Activated B cell treated with CpG ODN at 0.5 μM for 24 hours (primary cell): Measurements from ENCODE around the gene NIT2. TPM values are rescaled to one million over a fixed set of nuclear protein-coding genes. Genes with fewer than 3 reads are reported as not detected.
A peak's percentile ranks its signal among the peaks of the same experiment; 100 is the strongest.

Experiments
- ATAC-seq: fragments of 200-7000 bp; cut with Tn5 transposase; one replicate; pipeline ENCODE4 v1.10.0; 2021; ENCODE audit warnings: low read depth, mild to moderate bottlenecking, moderate library complexity
- CTCF ChIA-PET: fragments of 350-600 bp; sonication (Branson Sonifier 250); formaldehyde crosslinking; loops from one replicate; lab custom pipeline; 2021; ENCODE audit warnings: antibody characterized with exemption; lab: Charles Lee
- POLR2A ChIA-PET: fragments of 350-600 bp; sonication (Branson Sonifier 250); formaldehyde crosslinking; loops from one replicate; lab custom pipeline; 2021; ENCODE audit warnings: antibody characterized with exemption; lab: Charles Lee
- DNase-seq: peaks from one replicate; pipeline ENCODE4 v3.0.0; 2022
- H3K27ac Mint-ChIP-seq: one replicate; pipeline ENCODE4 v1.8.0; 2020; ENCODE audit warnings: mixed read lengths
- H3K27me3 Mint-ChIP-seq: one replicate; pipeline ENCODE4 v1.8.0; 2021; ENCODE audit warnings: mixed read lengths
- H3K36me3 Mint-ChIP-seq: one replicate; pipeline ENCODE4 v1.8.0; 2021; ENCODE audit warnings: low read depth, mixed read lengths
- H3K4me1 Mint-ChIP-seq: one replicate; pipeline ENCODE4 v1.8.0; 2021; ENCODE audit warnings: mixed read lengths
- H3K4me3 Mint-ChIP-seq: one replicate; pipeline ENCODE4 v1.8.0; 2020; ENCODE audit warnings: mild to moderate bottlenecking, mixed read lengths
- H3K9me3 Mint-ChIP-seq: one replicate; pipeline ENCODE4 v1.8.0; 2020; ENCODE audit warnings: mixed read lengths
- intact Hi-C: fragments of 100-400 bp; cut with micrococcal nuclease; formaldehyde crosslinking; loops from one replicate; pipeline ENCODE4 v1.15.1; 2024
- total RNA-seq: library from RNA; stranded (reverse); gene quantifications from 2 replicates; pipeline ENCODE4 v1.2.3, GENCODE V29; 2022
- TF ChIP-seq, protein P1 (sequence below): fragments of 200-600 bp; IDR thresholded peaks from one replicate; pipeline ENCODE4 v1.8.0; 2022; ENCODE audit warnings: antibody characterized with exemption, mild to moderate bottlenecking

NIT2 gene
- total RNA-seq, 1 donor from 2014 or later = 55.6 TPM

GRCh38 chr3:100386437-100387074 lies 52.0 kb downstream of the NIT2 start:
- CTCF ChIA-PET = no interaction called here
- intact Hi-C loops = no loop called here
- TF ChIP-seq, protein P1, sequence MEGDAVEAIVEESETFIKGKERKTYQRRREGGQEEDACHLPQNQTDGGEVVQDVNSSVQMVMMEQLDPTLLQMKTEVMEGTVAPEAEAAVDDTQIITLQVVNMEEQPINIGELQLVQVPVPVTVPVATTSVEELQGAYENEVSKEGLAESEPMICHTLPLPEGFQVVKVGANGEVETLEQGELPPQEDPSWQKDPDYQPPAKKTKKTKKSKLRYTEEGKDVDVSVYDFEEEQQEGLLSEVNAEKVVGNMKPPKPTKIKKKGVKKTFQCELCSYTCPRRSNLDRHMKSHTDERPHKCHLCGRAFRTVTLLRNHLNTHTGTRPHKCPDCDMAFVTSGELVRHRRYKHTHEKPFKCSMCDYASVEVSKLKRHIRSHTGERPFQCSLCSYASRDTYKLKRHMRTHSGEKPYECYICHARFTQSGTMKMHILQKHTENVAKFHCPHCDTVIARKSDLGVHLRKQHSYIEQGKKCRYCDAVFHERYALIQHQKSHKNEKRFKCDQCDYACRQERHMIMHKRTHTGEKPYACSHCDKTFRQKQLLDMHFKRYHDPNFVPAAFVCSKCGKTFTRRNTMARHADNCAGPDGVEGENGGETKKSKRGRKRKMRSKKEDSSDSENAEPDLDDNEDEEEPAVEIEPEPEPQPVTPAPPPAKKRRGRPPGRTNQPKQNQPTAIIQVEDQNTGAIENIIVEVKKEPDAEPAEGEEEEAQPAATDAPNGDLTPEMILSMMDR = no peak
- DNase-seq (no peak), ATAC-seq (no peak)
- Mint-ChIP-seq H3K27me3 (no peaks in the 10 kb centered on the region), H3K4me1 (no peaks in the 10 kb centered on the region), H3K9me3 (peaks cover 4% of the 10 kb centered on the region), H3K27ac (no peak overlapping the region), H3K4me3 (no peak overlapping the region), H3K36me3 (peaks cover 63% of the 10 kb centered on the region)
- POLR2A ChIA-PET = no interaction called here

- Mint-ChIP-seq H3K27ac (no peak overlapping the region), H3K4me1 (peaks cover 5% of the 10 kb centered on the region), H3K27me3 (no peaks in the 10 kb centered on the region), H3K9me3 (peaks cover 4% of the 10 kb centered on the region), H3K4me3 (no peak overlapping the region), H3K36me3 (peaks cover 52% of the 10 kb centered on the region)
- intact Hi-C loops = no loop called here
- no peak for ATAC-seq
- POLR2A ChIA-PET = no interaction called here
- no peak for DNase-seq
- TF ChIP-seq, protein P1 = no peak
- CTCF ChIA-PET = no interaction called here
These were observed 54.5 kb downstream of the NIT2 start for GRCh38 chr3:100389025-100389424.

- POLR2A ChIA-PET = no interaction called here
These were observed 61.3 kb downstream of the NIT2 start for GRCh38 chr3:100395679-100396431.

DNA sequence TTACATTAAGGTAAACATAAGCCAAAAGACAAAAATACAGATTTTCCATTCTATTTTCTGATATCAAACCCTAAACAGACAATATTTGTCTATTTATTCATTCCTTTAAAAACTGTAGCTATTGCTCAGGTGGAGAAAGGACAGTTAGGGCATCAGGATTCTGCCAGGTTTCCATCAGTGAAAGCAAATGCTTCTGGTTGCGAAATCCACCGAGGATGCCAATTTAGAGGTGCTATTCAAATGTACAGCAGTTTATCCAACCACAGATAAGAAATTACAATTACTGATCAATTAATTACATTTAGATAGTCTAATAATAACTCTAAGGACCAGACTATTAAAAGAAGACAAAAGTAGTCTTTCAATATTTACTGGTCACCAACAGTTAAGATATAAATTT lies 62.4 kb downstream of the NIT2 start:
- POLR2A ChIA-PET = no interaction called here
- DNase-seq = no peak
- TF ChIP-seq, protein P1 = no peak
- Mint-ChIP-seq H3K27ac (no peak overlapping the region), H3K4me3 (no peak overlapping the region), H3K27me3 (no peaks in the 10 kb centered on the region), H3K9me3 (no peaks in the 10 kb centered on the region), H3K36me3 (peaks cover 19% of the 10 kb centered on the region), H3K4me1 (peaks cover 50% of the 10 kb centered on the region)
- intact Hi-C loops = no loop called here
- CTCF ChIA-PET = no interaction called here
- no peak for ATAC-seq

More at GRCh38 chr3:100395679-100396431, 61.3 kb downstream of the NIT2 start:
- no peaks in the 10 kb centered on the region for H3K27me3 Mint-ChIP-seq
- ATAC-seq = no peak
- H3K9me3 Mint-ChIP-seq = no peaks in the 10 kb centered on the region
- H3K4me1 Mint-ChIP-seq = peaks cover 42% of the 10 kb centered on the region
- no peak overlapping the region for H3K27ac Mint-ChIP-seq
- TF ChIP-seq, protein P1 = no peak
- H3K4me3 Mint-ChIP-seq = no peak overlapping the region
- CTCF ChIA-PET = no interaction called here
- no peak for DNase-seq
- intact Hi-C loops = no loop called here
- peaks cover 12% of the 10 kb centered on the region for H3K36me3 Mint-ChIP-seq

GRCh38 chr3:100399341-100400071 lies 64.9 kb downstream of the NIT2 start:
- DNase-seq (no peak), ATAC-seq (no peak)
- H3K4me3 Mint-ChIP-seq = peak overlapping the region; percentile 96
- ChIA-PET CTCF (interaction anchor here (1.4 kb wide), 1 partner anchor 10 kb away, joined by 3 read pairs; no protein-coding TSS in a partner anchor), POLR2A (interaction anchor here (0.6 to 2.8 kb wide), 5 partner anchors 8 to 310 kb away, joined by 4 to 25 read pairs (median 6); partner anchors contain the start of genes NIT2 and TFG)
- H3K9me3 Mint-ChIP-seq = no peaks in the 10 kb centered on the region
- H3K36me3 Mint-ChIP-seq = peaks cover 13% of the 10 kb centered on the region
- TF ChIP-seq, protein P1 = no peak
- peaks cover 61% of the 10 kb centered on the region for H3K4me1 Mint-ChIP-seq
- intact Hi-C loops = loop anchor here (2.0 to 5.0 kb wide), 9 partner anchors 93 to 1877 kb away; partner anchors contain the start of genes CLDND1, DCBLD2, SENP7 and TMEM45A
- H3K27ac Mint-ChIP-seq = no peak overlapping the region
- H3K27me3 Mint-ChIP-seq = no peaks in the 10 kb centered on the region
